Trophoblast cell (in vitro differentiated cells and primary cell): ENCODE results near the gene CD6.
A peak's percentile ranks its signal among the peaks of the same experiment; 100 is the strongest.

Experiments used
- DNase-seq, 2 donors: peaks; one replicate each; pipeline ENCODE4 v3.0.0-alpha.2; 2016
- H2AFZ ChIP-seq: 2 replicates; pipeline ENCODE4 v1.6.1; 2013; ENCODE audit warnings: low read length, moderate library complexity, mild to moderate bottlenecking; ENCODE audit not compliant: insufficient read depth, poor library complexity
- H2AK5ac ChIP-seq: 2 replicates; pipeline ENCODE4 v1.6.1; 2013; ENCODE audit warnings: mild to moderate bottlenecking, low read length
- H2BK120ac ChIP-seq: 2 replicates; pipeline ENCODE4 v1.6.1; 2013; ENCODE audit warnings: low read length, mild to moderate bottlenecking, moderate library complexity; ENCODE audit not compliant: insufficient read depth, poor library complexity
- H2BK12ac ChIP-seq: 2 replicates; pipeline ENCODE4 v1.6.1; 2013; ENCODE audit warnings: mild to moderate bottlenecking, low read length, moderate library complexity
- H2BK5ac ChIP-seq: 2 replicates; pipeline ENCODE4 v1.6.1; 2013; ENCODE audit warnings: low read length, low read depth, moderate library complexity, mild to moderate bottlenecking; ENCODE audit not compliant: poor library complexity
- H3K14ac ChIP-seq: 2 replicates; pipeline ENCODE4 v1.6.1; 2013; ENCODE audit warnings: mild to moderate bottlenecking, low read length
- H3K18ac ChIP-seq: 2 replicates; pipeline ENCODE4 v1.6.1; 2013; ENCODE audit warnings: mild to moderate bottlenecking, low read length
- H3K23ac ChIP-seq: 2 replicates; pipeline ENCODE4 v1.6.1; 2013; ENCODE audit warnings: low read length
- H3K27ac ChIP-seq: 2 replicates; pipeline ENCODE4 v1.5.1; 2013; ENCODE audit warnings: low read depth, mild to moderate bottlenecking, inconsistent platforms, low read length, moderate library complexity
- H3K27me3 ChIP-seq: 2 replicates; pipeline ENCODE4 v1.6.1; 2013; ENCODE audit warnings: inconsistent platforms, mild to moderate bottlenecking, low read length, moderate library complexity; ENCODE audit not compliant: insufficient read depth
- H3K36me3 ChIP-seq, 2 experiments: 1 replicate in 1 of 2; 2 replicates in 1 of 2; pipeline ENCODE4 v1.6.1; 2013; ENCODE audit warnings: low read length in 2 of 2, mild to moderate bottlenecking in 2 of 2, moderate library complexity in 1 of 2; ENCODE audit not compliant: insufficient read depth in 2 of 2, control insufficient read depth in 1 of 2
- H3K4ac ChIP-seq: 2 replicates; pipeline ENCODE4 v1.6.1; 2013; ENCODE audit warnings: low read depth, mild to moderate bottlenecking, low read length, moderate library complexity
- H3K4me1 ChIP-seq, 2 experiments: 1 replicate in 1 of 2; 2 replicates in 1 of 2; pipeline ENCODE4 v1.6.1; 2013; ENCODE audit warnings: low read length in 2 of 2, mild to moderate bottlenecking in 2 of 2, moderate library complexity in 1 of 2; ENCODE audit not compliant: insufficient read depth in 2 of 2, control insufficient read depth in 1 of 2
- H3K4me2 ChIP-seq: 2 replicates; pipeline ENCODE4 v1.6.1; 2013; ENCODE audit warnings: inconsistent platforms, mild to moderate bottlenecking, low read length, moderate library complexity
- H3K4me3 ChIP-seq: 2 replicates; pipeline ENCODE4 v1.5.1; 2013; ENCODE audit warnings: mild to moderate bottlenecking, low read depth, low read length, inconsistent platforms
- H3K79me1 ChIP-seq: one replicate; pipeline ENCODE4 v1.6.1; 2013; ENCODE audit warnings: low read length
- H3K79me2 ChIP-seq: 2 replicates; pipeline ENCODE4 v1.6.1; 2013; ENCODE audit warnings: low read length, mild to moderate bottlenecking; ENCODE audit not compliant: control insufficient read depth, insufficient read depth, poor library complexity
- H3K9ac ChIP-seq: 2 replicates; pipeline ENCODE4 v1.6.1; 2013; ENCODE audit warnings: mild to moderate bottlenecking, low read length
- H3K9me3 ChIP-seq: 2 replicates; pipeline ENCODE4 v1.6.1; 2013; ENCODE audit warnings: low read depth, mild to moderate bottlenecking, control low read depth, inconsistent platforms, low read length; ENCODE audit not compliant: insufficient read depth
- H4K12ac ChIP-seq: 2 replicates; pipeline ENCODE4 v1.6.1; 2013; ENCODE audit warnings: low read depth, mild to moderate bottlenecking, low read length, moderate library complexity
- H4K8ac ChIP-seq: 2 replicates; pipeline ENCODE4 v1.6.1; 2013; ENCODE audit warnings: low read depth, mild to moderate bottlenecking, low read length, moderate library complexity
- H4K91ac ChIP-seq: one replicate; pipeline ENCODE4 v1.6.1; 2013; ENCODE audit warnings: low read depth, mild to moderate bottlenecking, low read length, moderate library complexity
- WGBS: extraction: QIAGEN DNeasy Blood & Tissue Kit; methylation state at CpG from one replicate; pipeline ENCODE4 v1.1.7; 2013; ENCODE audit warnings: missing lambda C conversion rate; ENCODE audit not compliant: insufficient read length, insufficient coverage; ENCODE audit errors: extremely low coverage; 5-methylcytosine and 5-hydroxymethylcytosine counted together

The CD6 gene

DNA sequence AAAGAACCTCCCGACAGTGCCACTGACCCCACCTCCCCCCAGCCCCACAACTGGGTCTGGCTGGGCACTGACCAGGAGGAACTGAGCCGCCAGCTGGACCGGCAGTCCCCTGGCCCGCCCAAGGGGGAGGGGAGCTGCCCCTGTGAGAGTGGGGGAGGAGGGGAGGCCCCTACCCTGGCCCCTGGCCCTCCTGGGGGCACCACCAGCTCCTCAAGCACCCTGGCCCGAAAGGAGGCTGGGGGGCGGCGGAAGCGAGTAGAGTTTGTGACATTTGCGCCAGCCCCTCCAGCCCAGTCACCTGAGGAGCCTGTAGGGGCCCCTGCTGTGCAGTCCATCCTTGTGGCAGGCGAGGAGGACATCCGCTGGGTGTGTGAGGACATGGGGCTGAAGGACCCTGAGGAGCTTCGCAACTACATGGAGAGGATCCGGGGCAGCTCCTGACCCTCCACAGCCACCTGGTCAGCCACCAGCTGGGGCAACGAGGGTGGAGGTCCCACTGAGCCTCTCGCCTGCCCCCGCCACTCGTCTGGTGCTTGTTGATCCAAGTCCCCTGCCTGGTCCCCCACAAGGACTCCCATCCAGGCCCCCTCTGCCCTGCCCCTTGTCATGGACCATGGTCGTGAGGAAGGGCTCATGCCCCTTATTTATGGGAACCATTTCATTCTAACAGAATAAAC, 34.9 kb upstream of the CD6 start:
- no peak overlapping the region for H4K8ac ChIP-seq
- no peaks in the 10 kb centered on the region for H3K9me3 ChIP-seq
- H3K36me3 ChIP-seq = peaks cover 47 to 52% of the 10 kb centered on the region in 2 experiments
- H3K4me2 ChIP-seq = no peak overlapping the region
- no peak overlapping the region for H3K4me3 ChIP-seq
- H2AFZ ChIP-seq = no peak overlapping the region
- DNase-seq = no peak
- no peak overlapping the region for H2BK120ac ChIP-seq
- no peak overlapping the region for H3K14ac ChIP-seq
- no peak overlapping the region for H4K12ac ChIP-seq
- H2BK5ac ChIP-seq = no peak overlapping the region
- H3K23ac ChIP-seq = no peak overlapping the region
- H3K27me3 ChIP-seq = no peaks in the 10 kb centered on the region
- no peak overlapping the region for H3K27ac ChIP-seq
- H3K18ac ChIP-seq = no peak overlapping the region
- no peaks in the 10 kb centered on the region for H3K79me1 ChIP-seq
- no CpG with 5 or more reads among the region's 18 CpGs for whole genome bisulfite sequencing
- no peak overlapping the region for H3K4ac ChIP-seq
- no peak overlapping the region for H2BK12ac ChIP-seq
- no peak overlapping the region for H2AK5ac ChIP-seq
- no peak overlapping the region for H4K91ac ChIP-seq
- H3K79me2 ChIP-seq = no peaks in the 10 kb centered on the region
- no peak overlapping the region for H3K9ac ChIP-seq
- H3K4me1 ChIP-seq = peaks cover 3 to 8% of the 10 kb centered on the region in 2 experiments

DNA sequence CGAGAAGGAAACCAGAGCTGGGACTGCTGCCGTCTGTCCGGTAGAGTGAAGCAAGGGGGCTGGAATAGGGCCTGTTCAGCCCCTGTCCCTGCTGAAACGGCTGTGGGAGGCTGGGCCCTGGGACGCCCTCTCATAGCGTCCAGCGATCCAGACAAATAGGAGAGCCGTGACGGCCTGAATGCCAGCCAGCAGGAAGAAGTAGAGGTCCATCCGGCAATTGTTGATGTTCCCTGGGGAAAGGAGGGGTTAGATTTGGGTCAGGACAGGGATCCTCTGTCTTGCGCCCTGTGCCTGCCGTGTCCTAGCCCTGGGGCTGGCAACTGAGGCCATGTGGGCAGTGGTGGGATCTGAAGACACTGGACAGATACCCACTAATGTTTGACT, 34.3 kb upstream of the CD6 start:
- H3K4me3 ChIP-seq = no peak overlapping the region
- H3K4ac ChIP-seq = no peak overlapping the region
- no peak overlapping the region for H4K91ac ChIP-seq
- no peak overlapping the region for H2BK120ac ChIP-seq
- H2BK12ac ChIP-seq = no peak overlapping the region
- no peak overlapping the region for H3K27ac ChIP-seq
- peaks cover 42 to 47% of the 10 kb centered on the region in 2 experiments for H3K36me3 ChIP-seq
- no peak overlapping the region for H2AK5ac ChIP-seq
- no peak overlapping the region for H4K8ac ChIP-seq
- no peak overlapping the region for H4K12ac ChIP-seq
- H3K79me1 ChIP-seq = peaks cover 2% of the 10 kb centered on the region
- H2BK5ac ChIP-seq = no peak overlapping the region
- no peak overlapping the region for H2AFZ ChIP-seq
- H3K9ac ChIP-seq = no peak overlapping the region
- no peak overlapping the region for H3K18ac ChIP-seq
- no peaks in the 10 kb centered on the region for H3K27me3 ChIP-seq
- no peak overlapping the region for H3K14ac ChIP-seq
- H3K4me1 ChIP-seq = peaks cover 9 to 13% of the 10 kb centered on the region in 2 experiments
- H3K23ac ChIP-seq = no peak overlapping the region
- H3K9me3 ChIP-seq = no peaks in the 10 kb centered on the region
- DNase-seq = no peak
- no CpG with 5 or more reads among the region's 12 CpGs for WGBS
- H3K4me2 ChIP-seq = no peak overlapping the region
- H3K79me2 ChIP-seq = no peaks in the 10 kb centered on the region

DNA sequence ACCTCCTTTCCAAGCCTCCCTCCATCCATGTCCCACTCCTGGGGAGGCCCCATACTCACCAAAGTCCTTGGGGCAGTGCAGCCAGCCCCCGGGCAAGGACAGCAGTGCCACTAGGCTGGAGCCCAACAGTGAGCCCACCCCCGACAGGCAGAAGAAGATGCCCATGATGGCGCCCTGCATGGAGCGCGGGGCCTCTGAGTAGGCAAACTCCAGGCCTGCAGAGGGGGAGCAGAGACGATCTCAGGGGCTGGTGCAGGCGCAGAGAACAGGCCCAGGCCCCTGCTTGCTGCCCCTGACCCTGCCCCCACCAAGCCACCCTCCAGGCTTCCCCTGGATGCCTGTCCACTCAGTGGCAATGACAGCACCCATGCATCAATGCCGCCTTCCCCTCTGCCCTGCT, 33.7 kb upstream of the CD6 start:
- H3K79me2 ChIP-seq = no peaks in the 10 kb centered on the region
- no peaks in the 10 kb centered on the region for H3K27me3 ChIP-seq
- H3K36me3 ChIP-seq = peaks cover 39 to 42% of the 10 kb centered on the region in 2 experiments
- no peak overlapping the region for H4K12ac ChIP-seq
- WGBS = no CpG with 5 or more reads among the region's 8 CpGs
- H2AFZ ChIP-seq = peak overlapping the region; percentile 3
- H3K79me1 ChIP-seq = peaks cover 6% of the 10 kb centered on the region
- H3K27ac ChIP-seq = no peak overlapping the region
- H3K4ac ChIP-seq = no peak overlapping the region
- no peak overlapping the region for H2AK5ac ChIP-seq
- H2BK120ac ChIP-seq = no peak overlapping the region
- H3K9ac ChIP-seq = no peak overlapping the region
- no peak overlapping the region for H2BK12ac ChIP-seq
- no peak overlapping the region for H3K4me2 ChIP-seq
- H4K8ac ChIP-seq = no peak overlapping the region
- no peak for DNase-seq
- no peak overlapping the region for H3K18ac ChIP-seq
- no peak overlapping the region for H2BK5ac ChIP-seq
- H3K9me3 ChIP-seq = no peaks in the 10 kb centered on the region
- H4K91ac ChIP-seq = no peak overlapping the region
- H3K14ac ChIP-seq = no peak overlapping the region
- H3K4me1 ChIP-seq = peaks cover 14 to 17% of the 10 kb centered on the region in 2 experiments
- no peak overlapping the region for H3K4me3 ChIP-seq
- no peak overlapping the region for H3K23ac ChIP-seq

DNA sequence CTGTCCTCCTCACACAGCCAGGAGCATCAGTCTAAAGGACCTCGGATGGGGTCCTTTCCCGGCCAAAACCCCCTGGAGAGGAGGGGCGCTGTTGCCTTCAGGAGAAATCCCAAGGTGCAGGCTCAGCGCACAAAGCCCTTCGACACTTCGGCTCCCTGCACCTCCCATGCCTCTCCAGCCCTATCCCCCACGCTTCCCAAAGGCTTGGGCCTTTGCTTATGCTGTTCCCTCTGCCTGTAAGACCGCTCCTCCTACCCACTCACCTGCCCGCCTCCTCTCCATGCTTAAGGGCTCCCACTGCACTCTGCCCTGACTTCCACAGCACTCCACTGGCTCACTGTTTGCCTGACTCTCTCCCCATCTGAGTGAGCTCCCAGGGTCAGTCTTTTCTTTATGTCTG, 33.0 kb upstream of the CD6 start:
- Histone ChIP-seq H2BK12ac (no peak overlapping the region), H2AK5ac (no peak overlapping the region), H3K27me3 (no peaks in the 10 kb centered on the region), H3K23ac (no peak overlapping the region), H2BK5ac (no peak overlapping the region), H3K14ac (no peak overlapping the region), H3K36me3 (peaks cover 34 to 38% of the 10 kb centered on the region in 2 experiments), H3K79me2 (no peaks in the 10 kb centered on the region), H3K4ac (no peak overlapping the region), H2AFZ (no peak overlapping the region), H3K4me1 (peaks cover 19 to 21% of the 10 kb centered on the region in 2 experiments), H3K27ac (no peak overlapping the region), H2BK120ac (no peak overlapping the region), H4K8ac (no peak overlapping the region), H3K18ac (no peak overlapping the region), H4K91ac (no peak overlapping the region), H3K4me3 (no peak overlapping the region), H3K9me3 (no peaks in the 10 kb centered on the region), H3K9ac (no peak overlapping the region), H3K79me1 (peaks cover 9% of the 10 kb centered on the region), H3K4me2 (no peak overlapping the region), H4K12ac (no peak overlapping the region)
- DNase-seq = no peak
- no CpG with 5 or more reads among the region's 9 CpGs for WGBS
